HUES48 (cell line): Measurements from ENCODE around the gene LRRC45.
A peak's percentile ranks its signal among the peaks of the same experiment; 100 is the strongest.

Experiments
- H3K27ac ChIP-seq: one replicate; pipeline ENCODE4 v1.7.0; 2013; ENCODE audit warnings: low read depth, low read length, inconsistent platforms
- H3K27me3 ChIP-seq: 2 replicates; pipeline ENCODE4 v1.6.1; 2013; ENCODE audit warnings: mild to moderate bottlenecking, low read length; ENCODE audit not compliant: control insufficient read depth, insufficient read depth
- H3K36me3 ChIP-seq: 2 replicates; pipeline ENCODE4 v1.6.1; 2013; ENCODE audit warnings: low read length; ENCODE audit not compliant: control insufficient read depth, insufficient read depth
- H3K4me1 ChIP-seq: 2 replicates; pipeline ENCODE4 v1.6.1; 2013; ENCODE audit warnings: mild to moderate bottlenecking, low read length; ENCODE audit not compliant: control insufficient read depth, insufficient read depth
- H3K4me3 ChIP-seq: 2 replicates; pipeline ENCODE4 v1.5.1; 2013; ENCODE audit warnings: mild to moderate bottlenecking, low read depth, low read length
- H3K9ac ChIP-seq: 2 replicates; pipeline ENCODE4 v1.6.1; 2013; ENCODE audit warnings: mild to moderate bottlenecking, low read depth, low read length, moderate library complexity
- H3K9me3 ChIP-seq: 2 replicates; pipeline ENCODE4 v1.6.1; 2013; ENCODE audit warnings: low read length; ENCODE audit not compliant: control insufficient read depth, insufficient read depth

Gene LRRC45

GRCh38 chr17:82010575-82011525 is 12.3 kb upstream of the LRRC45 start:
- H3K9me3 ChIP-seq: no peaks in the 10 kb centered on the region
- H3K27ac ChIP-seq: no peak overlapping the region
- H3K36me3 ChIP-seq: no peaks in the 10 kb centered on the region
- no peaks in the 10 kb centered on the region for H3K27me3 ChIP-seq
- no peaks in the 10 kb centered on the region for H3K4me1 ChIP-seq
- H3K4me3 ChIP-seq: no peak overlapping the region
- H3K9ac ChIP-seq: no peak overlapping the region

- Histone ChIP-seq H3K9ac (no peak overlapping the region), H3K27me3 (no peaks in the 10 kb centered on the region), H3K9me3 (no peaks in the 10 kb centered on the region), H3K4me1 (no peaks in the 10 kb centered on the region), H3K4me3 (no peak overlapping the region), H3K36me3 (no peaks in the 10 kb centered on the region), H3K27ac (no peak overlapping the region)
Observed at GRCh38 chr17:82011617-82012187, 11.4 kb upstream of the LRRC45 start.

- Histone ChIP-seq H3K36me3 (no peaks in the 10 kb centered on the region), H3K27ac (peak overlapping the region; percentile 42), H3K9me3 (no peaks in the 10 kb centered on the region), H3K27me3 (no peaks in the 10 kb centered on the region), H3K9ac (no peak overlapping the region), H3K4me3 (no peak overlapping the region), H3K4me1 (no peaks in the 10 kb centered on the region)
Observed at GRCh38 chr17:82012261-82012639, 10.9 kb upstream of the LRRC45 start.

- Histone ChIP-seq H3K36me3 (no peaks in the 10 kb centered on the region), H3K4me3 (no peak overlapping the region), H3K27ac (peak overlapping the region; percentile 42), H3K9ac (no peak overlapping the region), H3K27me3 (no peaks in the 10 kb centered on the region), H3K9me3 (no peaks in the 10 kb centered on the region), H3K4me1 (no peaks in the 10 kb centered on the region)
Observed at GRCh38 chr17:82012640-82013295, 10.3 kb upstream of the LRRC45 start.

GRCh38 chr17:82013341-82013740 is 9.8 kb upstream of the LRRC45 start:
- Histone ChIP-seq H3K9ac (no peak overlapping the region), H3K9me3 (no peaks in the 10 kb centered on the region), H3K4me1 (no peaks in the 10 kb centered on the region), H3K27me3 (no peaks in the 10 kb centered on the region), H3K36me3 (peaks cover 2% of the 10 kb centered on the region; the same call in 1 of the 2 replicates), H3K27ac (no peak overlapping the region), H3K4me3 (no peak overlapping the region)

GRCh38 chr17:82013772-82014321 is 9.3 kb upstream of the LRRC45 start:
- Histone ChIP-seq H3K9ac (no peak overlapping the region), H3K4me1 (no peaks in the 10 kb centered on the region), H3K4me3 (no peak overlapping the region), H3K36me3 (peaks cover 7% of the 10 kb centered on the region), H3K27ac (no peak overlapping the region), H3K9me3 (no peaks in the 10 kb centered on the region), H3K27me3 (no peaks in the 10 kb centered on the region)

GRCh38 chr17:82014432-82014831 is 8.7 kb upstream of the LRRC45 start:
- Histone ChIP-seq H3K9me3 (no peaks in the 10 kb centered on the region), H3K27ac (no peak overlapping the region), H3K36me3 (peaks cover 10% of the 10 kb centered on the region), H3K4me3 (no peak overlapping the region), H3K27me3 (no peaks in the 10 kb centered on the region), H3K9ac (no peak overlapping the region), H3K4me1 (no peaks in the 10 kb centered on the region)

GRCh38 chr17:82014971-82015310 is 8.2 kb upstream of the LRRC45 start:
- Histone ChIP-seq H3K9ac (no peak overlapping the region), H3K36me3 (peaks cover 10% of the 10 kb centered on the region), H3K9me3 (no peaks in the 10 kb centered on the region), H3K4me3 (no peak overlapping the region), H3K4me1 (no peaks in the 10 kb centered on the region), H3K27ac (no peak overlapping the region), H3K27me3 (no peaks in the 10 kb centered on the region)

GRCh38 chr17:82015311-82015971 is 7.7 kb upstream of the LRRC45 start:
- H3K4me1 ChIP-seq: no peaks in the 10 kb centered on the region
- no peak overlapping the region for H3K27ac ChIP-seq
- no peaks in the 10 kb centered on the region for H3K9me3 ChIP-seq
- no peak overlapping the region for H3K4me3 ChIP-seq
- H3K9ac ChIP-seq: no peak overlapping the region
- no peaks in the 10 kb centered on the region for H3K27me3 ChIP-seq
- H3K36me3 ChIP-seq: peaks cover 10% of the 10 kb centered on the region

GRCh38 chr17:82016061-82016874 is 6.8 kb upstream of the LRRC45 start:
- Histone ChIP-seq H3K9me3 (no peaks in the 10 kb centered on the region), H3K27me3 (no peaks in the 10 kb centered on the region), H3K4me3 (no peak overlapping the region), H3K4me1 (no peaks in the 10 kb centered on the region), H3K36me3 (peaks cover 10% of the 10 kb centered on the region), H3K27ac (no peak overlapping the region), H3K9ac (no peak overlapping the region)
